ENCODE measurements around the gene PTPRN2.

Gene PTPRN2

GRCh38 chr7:157689269-157690057 lies 898.2 kb downstream of the PTPRN2 start:
- no peak for DNase-seq (ENCODE audit: low read depth)

GRCh38 chr7:157688533-157689268 lies 898.9 kb downstream of the PTPRN2 start:
- no peak for DNase-seq (ENCODE audit: low read depth)

GRCh38 chr7:157687845-157688532 lies 899.6 kb downstream of the PTPRN2 start:
- DNase-seq (ENCODE audit: low read depth), result no peak

- DNase-seq (ENCODE audit: low read depth), result no peak
Observed at GRCh38 chr7:157687158-157687557, 900.5 kb downstream of the PTPRN2 start.

GRCh38 chr7:157686285-157686894 lies 901.2 kb downstream of the PTPRN2 start:
- no peak for DNase-seq (ENCODE audit: low read depth)

- no peak for DNase-seq (ENCODE audit: low read depth)
Observed at GRCh38 chr7:157685430-157686284, 902.0 kb downstream of the PTPRN2 start.

- no peak for DNase-seq (ENCODE audit: low read depth)
Observed at GRCh38 chr7:157684909-157685429, 902.7 kb downstream of the PTPRN2 start.

GRCh38 chr7:157684157-157684908 lies 903.3 kb downstream of the PTPRN2 start:
- DNase-seq (ENCODE audit: low read depth), result no peak

GRCh38 chr7:157683747-157684156 lies 903.9 kb downstream of the PTPRN2 start:
- DNase-seq (ENCODE audit: low read depth), result no peak

GRCh38 chr7:157682946-157683746 lies 904.5 kb downstream of the PTPRN2 start:
- DNase-seq (ENCODE audit: low read depth), result no peak

- DNase-seq (ENCODE audit: low read depth), result no peak
Observed at GRCh38 chr7:157682064-157682945, 905.3 kb downstream of the PTPRN2 start.

- DNase-seq (ENCODE audit: low read depth), result no peak
Observed at GRCh38 chr7:157679607-157680006, 908.0 kb downstream of the PTPRN2 start.

GRCh38 chr7:157678501-157678900 lies 909.1 kb downstream of the PTPRN2 start:
- no peak for DNase-seq (ENCODE audit: low read depth)

GRCh38 chr7:157676456-157677255 lies 911.0 kb downstream of the PTPRN2 start:
- DNase-seq (ENCODE audit: low read depth), result no peak

- no peak for DNase-seq (ENCODE audit: low read depth)
Observed at GRCh38 chr7:157676001-157676400, 911.6 kb downstream of the PTPRN2 start.

GRCh38 chr7:157675427-157675927 lies 912.1 kb downstream of the PTPRN2 start:
- no peak for DNase-seq (ENCODE audit: low read depth)

- no peak for DNase-seq (ENCODE audit: low read depth)
Observed at GRCh38 chr7:157674715-157675426, 912.8 kb downstream of the PTPRN2 start.
